Prostate gland (tissue), 2 donors: ENCODE measurements around the gene ANAPC1.
"Not testable (repeated sequence)": the region's sequence is repeated elsewhere in the genome, so short reads cannot be mapped to it uniquely, and the experiment has no call there.

Experiments
- POLR2A ChIP-seq: fragments of 450-650 bp; IDR thresholded peaks from one replicate; pipeline ENCODE4 v1.6.1; 2016; ENCODE audit warnings: antibody characterized with exemption, mild to moderate bottlenecking
- TF ChIP-seq, protein P1 (sequence below), 4 experiments: fragments of 200-600 bp in 2 of 4; fragments of 450-650 bp in 2 of 4; sonication (generic) in 2 of 4; IDR thresholded peaks; 1 replicate in 3 of 4; 2 replicates in 1 of 4; pipeline ENCODE4 v1.5.1; 2016 to 2019; ENCODE audit warnings: antibody characterized with exemption in 4 of 4, mild to moderate bottlenecking in 2 of 4, moderate library complexity in 2 of 4

DNA sequence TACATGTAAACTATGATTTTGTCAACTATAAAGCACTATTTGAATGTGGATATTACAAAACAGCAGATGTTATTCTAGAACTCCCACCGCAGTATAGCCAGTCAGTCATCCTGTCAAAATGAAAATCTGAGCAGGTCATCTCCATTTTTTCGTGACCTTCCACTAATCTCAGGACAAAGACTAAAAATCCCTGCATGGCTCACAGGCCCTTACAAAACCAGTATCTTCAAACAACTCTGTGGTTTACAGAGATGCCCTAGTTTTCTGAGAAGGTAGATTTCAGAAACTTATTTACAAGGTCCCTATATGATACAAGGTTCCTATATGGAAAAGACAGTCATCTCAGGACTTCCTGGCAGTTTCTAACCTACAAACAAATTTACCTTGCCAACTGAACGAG, 49.8 kb downstream of the ANAPC1 start:
- TF ChIP-seq POLR2A = not testable (repeated sequence)
- TF ChIP-seq, protein P1, sequence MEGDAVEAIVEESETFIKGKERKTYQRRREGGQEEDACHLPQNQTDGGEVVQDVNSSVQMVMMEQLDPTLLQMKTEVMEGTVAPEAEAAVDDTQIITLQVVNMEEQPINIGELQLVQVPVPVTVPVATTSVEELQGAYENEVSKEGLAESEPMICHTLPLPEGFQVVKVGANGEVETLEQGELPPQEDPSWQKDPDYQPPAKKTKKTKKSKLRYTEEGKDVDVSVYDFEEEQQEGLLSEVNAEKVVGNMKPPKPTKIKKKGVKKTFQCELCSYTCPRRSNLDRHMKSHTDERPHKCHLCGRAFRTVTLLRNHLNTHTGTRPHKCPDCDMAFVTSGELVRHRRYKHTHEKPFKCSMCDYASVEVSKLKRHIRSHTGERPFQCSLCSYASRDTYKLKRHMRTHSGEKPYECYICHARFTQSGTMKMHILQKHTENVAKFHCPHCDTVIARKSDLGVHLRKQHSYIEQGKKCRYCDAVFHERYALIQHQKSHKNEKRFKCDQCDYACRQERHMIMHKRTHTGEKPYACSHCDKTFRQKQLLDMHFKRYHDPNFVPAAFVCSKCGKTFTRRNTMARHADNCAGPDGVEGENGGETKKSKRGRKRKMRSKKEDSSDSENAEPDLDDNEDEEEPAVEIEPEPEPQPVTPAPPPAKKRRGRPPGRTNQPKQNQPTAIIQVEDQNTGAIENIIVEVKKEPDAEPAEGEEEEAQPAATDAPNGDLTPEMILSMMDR (IDR thresholded peaks at IDR 0.05) = not testable (repeated sequence)
